ENCODE data around the gene EPX. TPM values are rescaled to one million over a fixed set of nuclear protein-coding genes. Genes with fewer than 3 reads are reported as not detected.

Gene EPX
- total and polyA plus RNA-seq, 12 donors = not detected

DNA sequence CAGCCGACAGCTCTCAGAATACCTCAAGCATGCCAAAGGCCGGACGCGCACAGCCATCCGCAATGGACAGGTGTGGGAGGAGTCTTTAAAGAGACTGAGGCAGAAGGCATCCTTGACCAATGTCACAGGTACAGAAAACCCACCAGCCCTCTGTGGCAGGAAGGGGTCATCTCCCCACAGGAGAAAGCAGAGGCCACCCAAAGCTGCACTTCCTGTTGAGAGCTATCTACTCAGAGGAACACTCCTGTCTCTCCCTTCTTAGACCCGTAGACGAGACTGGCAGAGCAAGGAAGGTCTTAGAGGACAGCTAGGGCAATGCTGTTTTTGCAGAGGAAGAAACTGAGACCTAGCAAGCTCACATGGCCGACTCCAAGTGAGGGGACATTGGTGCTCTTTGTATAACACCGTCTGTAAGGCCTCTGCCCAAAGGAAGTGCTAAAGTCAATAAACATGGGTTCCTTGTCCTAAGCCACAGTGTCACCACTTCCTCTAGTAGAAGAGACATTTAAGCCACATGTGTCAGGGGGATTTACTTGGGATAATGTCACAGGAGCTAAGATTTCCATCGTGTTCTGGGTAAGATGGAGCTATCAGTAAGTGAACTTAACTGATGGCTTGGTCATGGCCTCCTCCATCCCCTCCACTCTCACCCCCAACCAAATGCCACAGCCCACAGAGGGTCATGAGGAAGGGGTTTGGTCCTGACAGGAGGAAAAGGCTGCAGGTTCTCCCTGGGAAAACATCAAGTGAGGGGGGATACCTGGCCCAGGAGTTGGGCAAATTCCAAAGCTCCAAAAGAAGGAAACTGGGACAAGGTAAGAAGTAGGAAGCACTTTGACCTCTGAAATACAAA is 55.2 kb downstream of the EPX start:
- H3K27ac ChIP-seq = no peak overlapping the region
- no peaks in the 10 kb centered on the region for H3K9me3 ChIP-seq (replicated peaks in 1 of 3)
- intact Hi-C loops (cut with DNase I) = no loop called here
- no peaks in the 10 kb centered on the region for H3K36me3 ChIP-seq (replicated peaks in 1 of 2)
- DNase-seq = peak in 1 of 7 donors; percentile 31
- peaks cover 5 to 7% of the 10 kb centered on the region in 2 donors for H3K4me1 ChIP-seq (replicated peaks in 1 of 2)
- no peak overlapping the region for H3K4me3 ChIP-seq
- TF ChIP-seq, protein P1, sequence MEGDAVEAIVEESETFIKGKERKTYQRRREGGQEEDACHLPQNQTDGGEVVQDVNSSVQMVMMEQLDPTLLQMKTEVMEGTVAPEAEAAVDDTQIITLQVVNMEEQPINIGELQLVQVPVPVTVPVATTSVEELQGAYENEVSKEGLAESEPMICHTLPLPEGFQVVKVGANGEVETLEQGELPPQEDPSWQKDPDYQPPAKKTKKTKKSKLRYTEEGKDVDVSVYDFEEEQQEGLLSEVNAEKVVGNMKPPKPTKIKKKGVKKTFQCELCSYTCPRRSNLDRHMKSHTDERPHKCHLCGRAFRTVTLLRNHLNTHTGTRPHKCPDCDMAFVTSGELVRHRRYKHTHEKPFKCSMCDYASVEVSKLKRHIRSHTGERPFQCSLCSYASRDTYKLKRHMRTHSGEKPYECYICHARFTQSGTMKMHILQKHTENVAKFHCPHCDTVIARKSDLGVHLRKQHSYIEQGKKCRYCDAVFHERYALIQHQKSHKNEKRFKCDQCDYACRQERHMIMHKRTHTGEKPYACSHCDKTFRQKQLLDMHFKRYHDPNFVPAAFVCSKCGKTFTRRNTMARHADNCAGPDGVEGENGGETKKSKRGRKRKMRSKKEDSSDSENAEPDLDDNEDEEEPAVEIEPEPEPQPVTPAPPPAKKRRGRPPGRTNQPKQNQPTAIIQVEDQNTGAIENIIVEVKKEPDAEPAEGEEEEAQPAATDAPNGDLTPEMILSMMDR (IDR thresholded peaks at IDR 0.05) = no peak
- no peak for TF ChIP-seq POLR2A (IDR thresholded peaks at IDR 0.05)
- H3K27me3 ChIP-seq = peaks cover 4% of the 10 kb centered on the region
- WGBS, 4 donors = 73 to 83% (median 80%) methylated on average over 7 to 10 of the region's 10 CpGs

DNA sequence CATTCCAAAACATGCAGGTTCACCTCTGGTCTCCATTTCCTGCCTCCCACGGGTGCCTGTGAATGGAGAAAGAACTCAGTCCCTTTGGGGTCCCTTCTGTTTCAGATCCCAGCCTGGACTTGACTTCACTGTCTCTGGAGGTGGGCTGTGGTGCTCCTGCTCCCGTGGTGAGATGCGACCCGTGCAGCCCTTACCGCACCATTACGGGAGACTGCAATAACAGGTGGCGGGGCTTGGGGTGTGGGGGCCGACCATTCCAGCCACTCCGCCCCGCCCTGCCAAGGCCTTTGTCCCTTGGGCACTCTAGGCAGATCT is 56.4 kb downstream of the EPX start:
- intact Hi-C loops (cut with DNase I) = no loop called here
- H3K4me3 ChIP-seq = peak overlapping the region in 1 of 4 donors; percentile 56
- TF ChIP-seq POLR2A (IDR thresholded peaks at IDR 0.05) = no peak
- TF ChIP-seq, protein P1 (IDR thresholded peaks at IDR 0.05) = no peak
- DNase-seq = peak in 1 of 7 donors; percentile 43
- WGBS, 4 donors = 12 to 37% (median 18%) methylated on average over 6 to 10 of the region's 10 CpGs
- H3K9me3 ChIP-seq (replicated peaks in 1 of 3) = no peaks in the 10 kb centered on the region
- H3K36me3 ChIP-seq (replicated peaks in 1 of 2) = no peaks in the 10 kb centered on the region
- peaks cover 5 to 7% of the 10 kb centered on the region in 2 donors for H3K4me1 ChIP-seq (replicated peaks in 1 of 2)
- no peak overlapping the region for H3K27ac ChIP-seq
- H3K27me3 ChIP-seq = peaks cover 4% of the 10 kb centered on the region

DNA sequence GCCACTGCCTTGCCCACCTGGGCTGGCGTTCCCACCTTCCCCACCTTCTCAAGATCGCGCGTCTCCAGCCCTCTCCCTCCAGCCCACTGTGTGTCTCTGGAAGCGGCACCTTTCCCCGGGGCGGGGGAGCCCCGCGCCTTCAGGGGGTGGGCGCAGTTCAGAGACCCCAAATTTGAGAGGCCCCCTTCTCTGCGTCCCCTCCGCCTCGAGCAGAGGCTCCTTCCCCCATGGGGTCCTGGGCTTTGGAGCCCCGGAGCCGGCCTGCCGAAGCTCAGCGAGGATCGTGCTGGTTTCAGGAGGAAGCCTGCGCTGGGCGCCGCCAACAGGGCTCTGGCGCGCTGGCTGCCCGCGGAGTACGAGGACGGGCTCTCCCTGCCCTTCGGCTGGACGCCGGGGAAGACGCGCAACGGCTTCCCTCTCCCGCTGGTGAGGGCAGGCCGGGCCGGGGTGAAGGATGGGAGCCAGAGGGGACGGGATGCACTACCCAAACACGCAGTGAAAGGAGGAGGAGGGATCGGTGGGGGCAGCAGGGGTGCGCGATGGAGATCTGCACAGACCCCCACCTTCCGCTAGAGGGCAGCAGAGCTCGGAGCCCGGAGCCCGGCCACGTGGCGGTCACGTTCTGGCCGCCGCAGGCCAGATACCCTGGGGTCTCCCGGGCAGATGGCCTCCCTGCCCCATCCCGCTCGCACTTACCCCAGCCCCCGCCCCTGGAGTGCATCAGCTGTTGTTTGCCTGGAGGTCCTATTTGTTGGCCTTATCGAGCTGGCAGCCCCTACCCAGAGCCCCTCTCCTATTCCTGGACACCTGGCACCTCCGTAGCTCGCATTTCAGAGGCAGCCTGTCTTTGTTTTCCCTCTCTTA is 57.0 kb downstream of the EPX start:
- no peak overlapping the region for H3K27ac ChIP-seq
- DNase-seq = peak; percentile 48 to 72 (median 65)
- no peaks in the 10 kb centered on the region for H3K36me3 ChIP-seq (replicated peaks in 1 of 2)
- TF ChIP-seq, protein P1 (IDR thresholded peaks at IDR 0.05) = peak; percentile 73 to 91 (median 84)
- no peak for TF ChIP-seq POLR2A (IDR thresholded peaks at IDR 0.05)
- H3K9me3 ChIP-seq (replicated peaks in 1 of 3) = no peaks in the 10 kb centered on the region
- H3K27me3 ChIP-seq = peaks cover 4% of the 10 kb centered on the region
- H3K4me1 ChIP-seq (replicated peaks in 1 of 2) = peaks cover 5 to 7% of the 10 kb centered on the region in 2 donors
- 4 to 18% (median 5%) methylated on average over 15 to 57 of the region's 57 CpGs for WGBS, 4 donors
- H3K4me3 ChIP-seq = peak overlapping the region in 2 of 4 donors; percentile 35 to 56
- intact Hi-C loops (cut with DNase I) = no loop called here

DNA sequence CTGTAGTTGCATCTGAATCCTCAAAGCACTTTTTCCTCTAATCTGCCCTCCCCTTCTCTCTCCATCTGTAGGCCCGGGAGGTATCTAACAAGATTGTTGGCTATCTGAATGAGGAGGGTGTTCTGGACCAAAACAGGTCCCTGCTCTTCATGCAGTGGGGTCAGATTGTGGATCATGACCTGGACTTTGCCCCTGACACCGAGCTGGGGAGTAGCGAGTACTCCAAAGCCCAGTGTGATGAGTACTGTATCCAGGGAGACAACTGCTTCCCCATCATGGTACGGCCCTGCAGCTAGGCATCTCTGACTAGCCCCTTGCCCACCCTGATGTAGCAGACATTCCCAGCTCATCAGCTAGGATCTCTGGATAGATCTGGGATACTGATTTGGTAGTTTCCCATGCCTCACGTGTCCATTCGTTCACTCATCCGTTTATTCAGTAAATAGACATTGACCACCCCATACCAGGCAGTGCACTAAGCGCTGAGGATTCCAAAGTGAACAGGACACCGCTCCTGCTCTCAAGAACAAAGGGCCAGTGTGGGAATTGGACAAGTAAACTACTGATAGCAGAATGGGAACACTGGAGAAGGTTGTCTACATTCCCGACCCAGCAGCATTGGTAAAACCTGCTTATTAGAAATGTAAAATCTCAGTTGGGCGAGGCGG is 58.0 kb downstream of the EPX start:
- WGBS, 4 donors = 77 to 90% (median 87%) methylated on average over 12 of the region's 12 CpGs
- Histone ChIP-seq H3K4me1 (replicated peaks in 1 of 2) (peaks cover 5 to 7% of the 10 kb centered on the region in 2 donors), H3K9me3 (replicated peaks in 1 of 3) (no peaks in the 10 kb centered on the region), H3K36me3 (replicated peaks in 1 of 2) (no peaks in the 10 kb centered on the region), H3K4me3 (no peak overlapping the region), H3K27me3 (peaks cover 9% of the 10 kb centered on the region), H3K27ac (no peak overlapping the region)
- intact Hi-C loops (cut with DNase I) = no loop called here
- peak in 1 of 7 donors; percentile 35 for DNase-seq
- no peak for TF ChIP-seq POLR2A (IDR thresholded peaks at IDR 0.05)
- TF ChIP-seq, protein P1 (IDR thresholded peaks at IDR 0.05) = no peak

Measured in adrenal gland (tissue), 12 donors.